K562 (cell line): ENCODE data around the gene IRAG1. TPM values are rescaled to one million over a fixed set of nuclear protein-coding genes. Genes with fewer than 3 reads are reported as not detected.

Experiments
- ATF3 ChIP-seq, 2 experiments: fragments of 450-650 bp in 1 of 2; sonication (generic) in 1 of 2; formaldehyde crosslinking in 1 of 2; IDR thresholded peaks in 1 of 2; conservative IDR thresholded peaks in 1 of 2; 2 replicates each; pipeline versions ENCODE4 v1.6.1 to v1.8.1; 2016 to 2023; ENCODE audit warnings: mild to moderate bottlenecking in 2 of 2, moderate library complexity in 2 of 2, inconsistent platforms in 1 of 2, missing genetic modification reagents in 1 of 2
- E4F1 ChIP-seq: fragments of 250-450 bp; sonication (Bioruptor Pico); IDR thresholded peaks from 2 replicates; pipeline ENCODE4 v1.5.0; 2021; ENCODE audit warnings: mild to moderate bottlenecking, borderline replicate concordance
- ELF1 ChIP-seq: fragments of 200-800 bp; sonication (Bioruptor generic); IDR thresholded peaks from 2 replicates; pipeline ENCODE4 v1.6.1; 2016; ENCODE audit warnings: missing genetic modification characterization, missing compliant biosample characterization
- ELF2 ChIP-seq: fragments of 250-450 bp; sonication (Bioruptor Pico); IDR thresholded peaks from 2 replicates; pipeline ENCODE4 v1.5.0; 2021; ENCODE audit warnings: mild to moderate bottlenecking
- ETV6 ChIP-seq, 3 experiments: fragments of 150-350 bp in 1 of 3; sonication (generic) in 1 of 3; formaldehyde crosslinking in 1 of 3; IDR thresholded peaks; 2 replicates each; pipeline versions ENCODE4 v1.6.1 to v1.8.0; 2014 to 2022; ENCODE audit warnings: borderline replicate concordance in 2 of 3, low read depth in 2 of 3, antibody characterized with exemption in 1 of 3, low read length in 1 of 3, mild to moderate bottlenecking in 1 of 3, missing genetic modification reagents in 1 of 3
- FOXJ2 ChIP-seq: fragments of 200-800 bp; sonication (Bioruptor generic); IDR thresholded peaks from 2 replicates; pipeline ENCODE4 v1.6.1; 2016; ENCODE audit warnings: missing genetic modification characterization, missing compliant biosample characterization
- FOXP1 ChIP-seq: sonication (generic); formaldehyde crosslinking; IDR thresholded peaks from 2 replicates; pipeline ENCODE4 v1.8.0; 2022; ENCODE audit warnings: mild to moderate bottlenecking, missing genetic modification reagents
- HLTF ChIP-seq: fragments of 450-650 bp; IDR thresholded peaks from 2 replicates; pipeline ENCODE4 v1.6.1; 2016
- HNRNPH1 ChIP-seq: fragments of 200-400 bp; formaldehyde crosslinking; optimal IDR thresholded peaks from 2 replicates; pipeline ENCODE3; 2017; ENCODE audit warnings: low read depth, mild to moderate bottlenecking, low read length, moderate library complexity
- HNRNPLL ChIP-seq: fragments of 200-400 bp; formaldehyde crosslinking; IDR thresholded peaks from 2 replicates; pipeline ENCODE4 v1.6.1; 2017; ENCODE audit warnings: low read length, low read depth, mild to moderate bottlenecking; ENCODE audit not compliant: poor library complexity, severe bottlenecking
- ID3 ChIP-seq, 2 experiments: fragments of 250-450 bp in 1 of 2; fragments of 450-650 bp in 1 of 2; sonication (Bioruptor Pico) in 1 of 2; IDR thresholded peaks; 2 replicates each; pipeline versions ENCODE4 v1.6.1 to v1.8.0; 2016 to 2021; ENCODE audit warnings: mild to moderate bottlenecking in 2 of 2, moderate library complexity in 2 of 2, missing compliant biosample characterization in 1 of 2, missing genetic modification characterization in 1 of 2
- JUND ChIP-seq, 2 experiments: IDR thresholded peaks; 2 replicates in 1 of 2; 3 replicates in 1 of 2; pipeline ENCODE4 v1.6.1; 2011; ENCODE audit warnings: borderline replicate concordance in 2 of 2, low read depth in 2 of 2, low read length in 2 of 2, improper control_type of control experiment in 1 of 2, missing biosample characterization in 1 of 2, missing genetic modification characterization in 1 of 2, missing genetic modification reagents in 1 of 2
- MYNN ChIP-seq, 2 experiments: sonication (generic); formaldehyde crosslinking in 1 of 2; IDR thresholded peaks; 2 replicates each; pipeline versions ENCODE4 v1.5.0 to v1.6.1; 2016 to 2020; ENCODE audit warnings: antibody characterized with exemption in 1 of 2, missing genetic modification reagents in 1 of 2
- NCOR1 ChIP-seq: fragments of 450-650 bp; IDR thresholded peaks from 2 replicates; pipeline ENCODE4 v1.6.1; 2016; ENCODE audit warnings: mild to moderate bottlenecking, moderate library complexity
- RAD51 ChIP-seq: fragments of 450-650 bp; IDR thresholded peaks from 2 replicates; pipeline ENCODE4 v1.7.1; 2016; ENCODE audit warnings: low read depth, mild to moderate bottlenecking, borderline replicate concordance
- SMARCC2 ChIP-seq: fragments of 450-650 bp; IDR thresholded peaks from 2 replicates; pipeline ENCODE4 v1.6.1; 2017; ENCODE audit warnings: antibody characterized with exemption, moderate library complexity, mild to moderate bottlenecking, low read depth
- THRAP3 ChIP-seq: fragments of 450-650 bp; IDR thresholded peaks from 2 replicates; pipeline ENCODE4 v1.6.1; 2016; ENCODE audit warnings: mild to moderate bottlenecking, inconsistent platforms, borderline replicate concordance
- ZBTB7A ChIP-seq: IDR thresholded peaks from 2 replicates; pipeline ENCODE4 v1.6.1; 2011; ENCODE audit warnings: low read depth, mild to moderate bottlenecking, low read length, moderate library complexity, borderline replicate concordance; ENCODE audit not compliant: control insufficient read depth
- ZNF764 ChIP-seq: fragments of 250-450 bp; sonication (Bioruptor Pico); IDR thresholded peaks from 2 replicates; pipeline ENCODE4 v1.4.0; 2020; ENCODE audit warnings: low read depth, mild to moderate bottlenecking, moderate library complexity
- polyA plus RNA-seq, 8 experiments: library from polyadenylated mRNA; depleted of rRNA in 4 of 8; stranded (reverse) in 5 of 8; unstranded in 3 of 8; fragments of >200 nt; fragmentation: Nextera tagmentation in 2 of 8; fragmentation: Illumina TruSeq in 1 of 8; extraction: Ambion mirVana in 2 of 8; extraction: Trizol in 1 of 8; gene quantifications; 2 replicates each; pipeline versions ENCODE4 v1.2.1 to v1.2.3, GENCODE V29; 2011 to 2014; ENCODE audit warnings: inconsistent platforms in 1 of 8, missing spikeins in 1 of 8
- total RNA-seq, 7 experiments: library from RNA; depleted of rRNA in 6 of 7; stranded (reverse); fragments of >200 nt in 6 of 7; fragmentation: Illumina TruSeq in 2 of 7; extraction: Trizol in 2 of 7; gene quantifications; 2 replicates each; pipeline versions ENCODE4 v1.2.1 to v1.2.3, GENCODE V29; 2011 to 2021; ENCODE audit warnings: low replicate concordance in 1 of 7

IRAG1 gene
- total and polyA plus RNA-seq, 9 of the 15 experiments (the other 6 are each of a cell fraction or from before 2014, with no cell fraction given), result 0.01 to 0.22 (median 0.09) TPM; not detected in 1

- TF ChIP-seq E4F1 (CRISPR knock-in tag), result no peak
- no peak for TF ChIP-seq FOXP1
- TF ChIP-seq HNRNPH1, result no peak
- TF ChIP-seq ELF1 (tag), result 0 out of 2 replicates have a peak, but pooled peaks have one; percentile 27
- TF ChIP-seq SMARCC2, result peak; percentile 83
- peak; percentile 99 for TF ChIP-seq JUND (IDR thresholded peaks at IDR 0.05; ENCODE audit: borderline replicate concordance, low read depth, low read length)
- peak; percentile 99 for TF ChIP-seq JUND (tag; IDR thresholded peaks at IDR 0.05; ENCODE audit: borderline replicate concordance, low read depth, low read length)
- no peak for TF ChIP-seq RAD51
- peak; percentile 98 for TF ChIP-seq ATF3 (IDR thresholded peaks at IDR 0.05)
- TF ChIP-seq ATF3 (CRISPR knock-in tag; conservative IDR thresholded peaks at IDR 0.05), result peak; percentile 89
- peak; percentile 66 for TF ChIP-seq FOXJ2 (tag)
- no peak for TF ChIP-seq HNRNPLL
- no peak for TF ChIP-seq HLTF
- TF ChIP-seq ZBTB7A, result peak; percentile 82; the same call in 1 of the 2 replicates
- 0 out of 2 replicates have a peak, but pooled peaks have one; percentile 6 for TF ChIP-seq ELF2
- TF ChIP-seq ETV6 (IDR thresholded peaks at IDR 0.05; ENCODE audit: borderline replicate concordance in 1 of 2, low read depth in 2 of 2, low read length in 1 of 2), result no peak
- no peak for TF ChIP-seq ETV6 (CRISPR knock-in tag; IDR thresholded peaks at IDR 0.05; ENCODE audit: borderline replicate concordance)
- 0 out of 2 replicates have a peak, but pooled peaks have one; percentile 21 for TF ChIP-seq NCOR1
- no peak for TF ChIP-seq THRAP3
- TF ChIP-seq ID3 (CRISPR knock-in tag; IDR thresholded peaks at IDR 0.05), result no peak
- TF ChIP-seq ID3 (tag; IDR thresholded peaks at IDR 0.05), result no peak
- TF ChIP-seq ZNF764 (CRISPR knock-in tag), result no peak
- no peak for TF ChIP-seq MYNN (IDR thresholded peaks at IDR 0.05)
- no peak for TF ChIP-seq MYNN (CRISPR knock-in tag; IDR thresholded peaks at IDR 0.05)
These were observed 34.0 kb downstream of the IRAG1 start (continued) for GRCh38 chr11:10659339-10660216.
